H1 (cell line): ENCODE results near the gene OSBPL5. TPM values are rescaled to one million over a fixed set of nuclear protein-coding genes. Genes with fewer than 3 reads are reported as not detected.

Experiments used
- CTCF ChIA-PET: fragments of 300-600 bp; sonication (Branson Sonifier 250); formaldehyde crosslinking; loops from one replicate; lab custom pipeline; 2021; ENCODE audit not compliant: partially characterized antibody; lab: Charles Lee
- POLR2A ChIA-PET: fragments of 300-600 bp; sonication (Branson Sonifier 250); formaldehyde crosslinking; loops from one replicate; lab custom pipeline; 2021; ENCODE audit warnings: inconsistent platforms; ENCODE audit not compliant: partially characterized antibody; lab: Charles Lee
- DNase-seq, 2 experiments: peaks; one replicate each; pipeline versions ENCODE4 v3.0.0 to v3.0.0-alpha.2; 2010 to 2022; ENCODE audit warnings: low spot score in 2 of 2, low read depth in 1 of 2, mixed read lengths in 1 of 2
- FAIRE-seq: peaks from 2 replicates; lab custom pipeline; 2011; peaks lifted over from hg19 to GRCh38; lab: Jason Lieb, UNC
- H2AFZ ChIP-seq: 2 replicates; pipeline ENCODE4 v1.8.1; 2012; ENCODE audit warnings: low read length, inconsistent platforms
- H2AK5ac ChIP-seq: 2 replicates; pipeline ENCODE4 v1.6.1; 2013; ENCODE audit warnings: low read depth, low read length
- H2BK120ac ChIP-seq: replicated peaks from 2 replicates; pipeline ENCODE3; 2013; ENCODE audit warnings: low read depth, low read length, inconsistent platforms
- H2BK12ac ChIP-seq: 2 replicates; pipeline ENCODE4 v1.6.1; 2013; ENCODE audit warnings: low read depth, low read length
- H2BK15ac ChIP-seq: 2 replicates; pipeline ENCODE4 v1.6.1; 2013; ENCODE audit warnings: low read length
- H2BK20ac ChIP-seq: 2 replicates; pipeline ENCODE4 v1.6.1; 2013; ENCODE audit warnings: low read length
- H2BK5ac ChIP-seq: 2 replicates; pipeline ENCODE4 v1.6.1; 2013; ENCODE audit warnings: low read depth, low read length
- H3K14ac ChIP-seq: 2 replicates; pipeline ENCODE4 v1.6.1; 2013; ENCODE audit warnings: inconsistent platforms; ENCODE audit not compliant: insufficient read length
- H3K18ac ChIP-seq: 2 replicates; pipeline ENCODE4 v1.6.1; 2013; ENCODE audit warnings: low read length; ENCODE audit errors: extremely low read depth
- H3K23ac ChIP-seq: 2 replicates; pipeline ENCODE4 v1.6.1; 2013; ENCODE audit warnings: inconsistent platforms; ENCODE audit not compliant: insufficient read length
- H3K23me2 ChIP-seq: 2 replicates; pipeline ENCODE4 v1.6.1; 2013; ENCODE audit warnings: low read depth, low read length
- H3K27ac ChIP-seq: 2 replicates; pipeline ENCODE4 v1.6.1; 2011; ENCODE audit warnings: low read depth, low read length, inconsistent platforms
- H3K27me3 ChIP-seq, 4 experiments: replicated peaks in 1 of 4; 1 replicate in 1 of 4; 2 replicates in 3 of 4; pipeline versions ENCODE4 v1.6.1 to v1.8.1; 2011 to 2013; ENCODE audit warnings: low read length in 3 of 4, mild to moderate bottlenecking in 3 of 4, inconsistent platforms in 2 of 4, mixed read lengths in 2 of 4, moderate library complexity in 1 of 4; ENCODE audit not compliant: control insufficient read depth in 3 of 4, insufficient read depth in 3 of 4; ENCODE audit errors: extremely low read depth in 1 of 4
- H3K36me3 ChIP-seq, 4 experiments: 2 replicates each; pipeline versions ENCODE4 v1.6.1 to v1.8.1; 2011 to 2013; ENCODE audit warnings: mild to moderate bottlenecking in 4 of 4, low read length in 3 of 4, moderate library complexity in 2 of 4, control low read depth in 1 of 4, inconsistent platforms in 1 of 4; ENCODE audit not compliant: insufficient read depth in 4 of 4, control insufficient read depth in 2 of 4
- H3K4ac ChIP-seq: replicated peaks from 2 replicates; pipeline ENCODE3; 2013; ENCODE audit warnings: low read length, low read depth, mixed read lengths, inconsistent platforms; ENCODE audit not compliant: insufficient read length
- H3K4me1 ChIP-seq, 4 experiments: replicated peaks in 1 of 4; 1 replicate in 1 of 4; 2 replicates in 3 of 4; pipeline versions ENCODE4 v1.6.1 to v1.8.1; 2011 to 2013; ENCODE audit warnings: low read length in 3 of 4, inconsistent platforms in 2 of 4, mixed read lengths in 1 of 4; ENCODE audit not compliant: insufficient read depth in 4 of 4, control insufficient read depth in 3 of 4
- H3K4me2 ChIP-seq, 2 experiments: 2 replicates each; pipeline versions ENCODE4 v1.6.1 to v1.8.1; 2011 to 2013; ENCODE audit warnings: low read depth in 2 of 2, low read length in 2 of 2, control low read depth in 1 of 2, inconsistent platforms in 1 of 2, mild to moderate bottlenecking in 1 of 2; ENCODE audit not compliant: insufficient read depth in 1 of 2
- H3K4me3 ChIP-seq, 4 experiments: fragments of 200-600, 300-600 bp in 1 of 4; sonication (generic), shearing (Covaris generic), sonication (Bioruptor Twin) in 1 of 4; 2 replicates each; pipeline versions ENCODE4 v1.5.1 to v1.8.1; 2011 to 2016; ENCODE audit warnings: low read length in 4 of 4, low read depth in 3 of 4, control low read depth in 2 of 4, inconsistent platforms in 2 of 4, mild to moderate bottlenecking in 2 of 4, mixed read lengths in 1 of 4, moderate library complexity in 1 of 4; ENCODE audit not compliant: insufficient read depth in 2 of 4; ENCODE audit errors: extremely low read depth in 1 of 4
- H3K56ac ChIP-seq: replicated peaks from 2 replicates; pipeline ENCODE3; 2013; ENCODE audit warnings: low read depth, mild to moderate bottlenecking, mixed read lengths, low read length, inconsistent platforms; ENCODE audit not compliant: insufficient read length
- H3K79me1 ChIP-seq: 2 replicates; pipeline ENCODE4 v1.6.1; 2013; ENCODE audit warnings: low read depth, low read length, control low read depth
- H3K79me2 ChIP-seq, 2 experiments: 2 replicates each; pipeline versions ENCODE4 v1.6.1 to v1.8.1; 2012 to 2013; ENCODE audit warnings: low read length in 2 of 2, mild to moderate bottlenecking in 2 of 2, inconsistent platforms in 1 of 2; ENCODE audit not compliant: insufficient read depth in 2 of 2, control insufficient read depth in 1 of 2
- H3K9ac ChIP-seq, 4 experiments: replicated peaks in 1 of 4; 1 replicate in 1 of 4; 2 replicates in 3 of 4; pipeline versions ENCODE4 v1.6.1 to v1.8.1; 2011 to 2013; ENCODE audit warnings: low read depth in 3 of 4, low read length in 3 of 4, control low read depth in 2 of 4, mild to moderate bottlenecking in 2 of 4, moderate library complexity in 2 of 4, inconsistent platforms in 1 of 4; ENCODE audit errors: extremely low read depth in 1 of 4
- H3K9me3 ChIP-seq, 2 experiments: 2 replicates each; pipeline versions ENCODE4 v1.6.1 to v1.8.1; 2012 to 2013; ENCODE audit warnings: mild to moderate bottlenecking in 2 of 2, moderate library complexity in 2 of 2, control low read depth in 1 of 2, inconsistent platforms in 1 of 2, low read depth in 1 of 2, low read length in 1 of 2, mixed read lengths in 1 of 2; ENCODE audit not compliant: insufficient read depth in 2 of 2
- H4K20me1 ChIP-seq, 2 experiments: replicated peaks in 1 of 2; 2 replicates each; pipeline versions ENCODE3 to v1.8.1; 2011 to 2013; ENCODE audit warnings: inconsistent platforms in 2 of 2, low read length in 2 of 2, mild to moderate bottlenecking in 1 of 2; ENCODE audit not compliant: insufficient read depth in 2 of 2, control insufficient read depth in 1 of 2
- H4K5ac ChIP-seq: 2 replicates; pipeline ENCODE4 v1.6.1; 2013; ENCODE audit warnings: low read length, low read depth, mixed read lengths, inconsistent platforms; ENCODE audit not compliant: insufficient read length
- H4K8ac ChIP-seq: 2 replicates; pipeline ENCODE4 v1.8.0; 2013; ENCODE audit warnings: mild to moderate bottlenecking, moderate library complexity, low read length, inconsistent platforms; ENCODE audit not compliant: insufficient read depth; ENCODE audit errors: extremely low read depth
- H4K91ac ChIP-seq: replicated peaks from 2 replicates; pipeline ENCODE3; 2013; ENCODE audit warnings: low read length, mixed read lengths, inconsistent platforms; ENCODE audit not compliant: insufficient read length
- BCL11A ChIP-seq, 2 experiments: IDR thresholded peaks; one replicate each; pipeline ENCODE4 v1.6.1; 2011; ENCODE audit warnings: low read depth in 2 of 2, low read length in 2 of 2, mild to moderate bottlenecking in 2 of 2
- FOSL1 ChIP-seq: IDR thresholded peaks from 2 replicates; pipeline ENCODE4 v1.6.1; 2011; ENCODE audit warnings: mild to moderate bottlenecking, low read depth, low read length, moderate library complexity; ENCODE audit not compliant: insufficient read depth
- JUN ChIP-seq: IDR thresholded peaks from 2 replicates; pipeline ENCODE4 v1.6.1; 2011; ENCODE audit warnings: low read depth, mild to moderate bottlenecking, improper control_type of control experiment, low read length
- NRF1 ChIP-seq: IDR thresholded peaks from 2 replicates; pipeline ENCODE4 v1.6.1; 2011; ENCODE audit warnings: mild to moderate bottlenecking, low read depth, low read length, improper control_type of control experiment
- PHF8 ChIP-seq: fragments of 200-600 bp; sonication (generic); conservative IDR thresholded peaks from 2 replicates; pipeline ENCODE4 v1.7.1; 2012; ENCODE audit warnings: low read depth, mild to moderate bottlenecking, inconsistent platforms, low read length, moderate library complexity
- RXRA ChIP-seq: IDR thresholded peaks from 2 replicates; pipeline ENCODE4 v1.6.1; 2011; ENCODE audit warnings: low read depth, mild to moderate bottlenecking, low read length, moderate library complexity; ENCODE audit not compliant: insufficient read depth
- SAP30 ChIP-seq: fragments of 300-600 bp; sonication (generic); IDR thresholded peaks from 2 replicates; pipeline ENCODE4 v1.7.1; 2012; ENCODE audit warnings: low read length, moderate library complexity, mild to moderate bottlenecking, inconsistent platforms; ENCODE audit not compliant: insufficient read depth, insufficient replicate concordance
- SIN3A ChIP-seq, 2 experiments: IDR thresholded peaks in 1 of 2; conservative IDR thresholded peaks in 1 of 2; 2 replicates each; pipeline ENCODE4 v1.6.1; 2011 to 2012; ENCODE audit warnings: low read length in 2 of 2, improper control_type of control experiment in 1 of 2, low read depth in 1 of 2, mild to moderate bottlenecking in 1 of 2
- SIRT6 ChIP-seq: IDR thresholded peaks from one replicate; pipeline ENCODE4 v1.7.1; 2012; ENCODE audit warnings: low read length, inconsistent platforms
- SIX5 ChIP-seq: IDR thresholded peaks from 2 replicates; pipeline ENCODE4 v1.6.1; 2011; ENCODE audit warnings: mild to moderate bottlenecking, low read depth, low read length
- SUZ12 ChIP-seq: fragments of 200-600 bp; sonication (generic); IDR thresholded peaks from 2 replicates; pipeline ENCODE4 v1.6.1; 2012; ENCODE audit warnings: mild to moderate bottlenecking, inconsistent platforms, low read length, moderate library complexity, mixed read lengths
- TAF7 ChIP-seq: optimal IDR thresholded peaks from 2 replicates; pipeline ENCODE3; 2011; ENCODE audit warnings: low read depth, mild to moderate bottlenecking, inconsistent platforms, low read length, moderate library complexity, borderline replicate concordance
- TBP ChIP-seq: IDR thresholded peaks from 2 replicates; pipeline ENCODE4 v1.6.1; 2011; ENCODE audit warnings: low read depth, low read length, improper control_type of control experiment
- WGBS, 2 experiments: shearing (Covaris generic) in 1 of 2; methylation state at CpG; one replicate each; pipeline versions ENCODE4 v1.1.6 to v1.1.7; 2013 to 2015; ENCODE audit warnings: low lambda C conversion rate in 2 of 2, mixed read lengths in 2 of 2, inconsistent platforms in 1 of 2, low coverage in 1 of 2, missing lambda C conversion rate in 1 of 2; ENCODE audit not compliant: insufficient replicate concordance in 2 of 2, insufficient coverage in 1 of 2, insufficient read length in 1 of 2; ENCODE audit errors: extremely low coverage in 1 of 2, missing lambda C conversion rate in 1 of 2; 5-methylcytosine and 5-hydroxymethylcytosine counted together
- polyA plus RNA-seq, 7 experiments: library from polyadenylated mRNA; depleted of rRNA in 3 of 7; stranded (reverse) in 5 of 7; unstranded in 2 of 7; fragments of >200 nt in 5 of 7; fragments of 200-250 nt in 2 of 7; gene quantifications; 1 replicate in 5 of 7; 2 replicates in 1 of 7; 4 replicates in 1 of 7; pipeline versions ENCODE4 v1.2.1 to v1.2.3, GENCODE V29; 2011 to 2013; ENCODE audit warnings: missing spikeins in 2 of 7, mixed read lengths in 2 of 7
- total RNA-seq: library from RNA; stranded (reverse); fragmentation: NEBNext Ultra II Directional; extraction: Animal tissue kit (Norgen Biotek cat#: 25700); gene quantifications from 2 replicates; pipeline ENCODE4 v1.2.1, GENCODE V29; 2021
- TF ChIP-seq, protein P1 (sequence below): IDR thresholded peaks from 2 replicates; pipeline ENCODE4 v1.6.1; 2011; ENCODE audit warnings: low read depth, mild to moderate bottlenecking, low read length; ENCODE audit not compliant: insufficient read depth

Gene OSBPL5
- total and polyA plus RNA-seq, 2 of the 8 experiments (the other 6 are each of a cell fraction or from before 2014, with no cell fraction given), result 3.4 to 9.9 TPM

DNA sequence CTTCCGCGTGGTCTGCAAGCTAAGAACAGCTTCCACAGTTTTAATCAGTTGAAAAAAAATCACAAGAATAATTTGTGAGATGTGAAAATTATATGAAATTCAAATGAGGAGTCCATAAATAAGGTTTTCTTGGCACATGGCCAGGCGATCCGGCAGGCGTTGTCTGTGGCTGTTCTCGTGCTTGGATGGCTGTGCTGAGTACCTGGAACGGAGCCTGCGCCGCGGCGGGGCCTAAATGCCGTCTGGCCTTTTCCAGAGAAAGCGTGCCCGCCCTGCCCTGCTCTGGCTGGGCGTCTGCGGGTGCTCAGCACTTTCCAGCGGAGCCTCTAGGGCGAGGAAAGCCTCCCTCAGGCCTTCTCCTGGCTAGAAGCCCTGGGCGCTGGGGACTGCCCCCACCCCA, 41.8 kb downstream of the OSBPL5 start:
- Histone ChIP-seq H2BK15ac (no peak overlapping the region), H3K36me3 (no peaks in the 10 kb centered on the region; a peak in 1 of 8 replicates), H3K9me3 (peaks cover 0 to 6% of the 10 kb centered on the region in 2 experiments; a peak in 2 of 4 replicates), H3K4me2 (no peak overlapping the region), H3K79me2 (no peaks in the 10 kb centered on the region), H2BK20ac (no peak overlapping the region), H3K14ac (no peak overlapping the region), H4K20me1 (no peaks in the 10 kb centered on the region), H2AFZ (no peak overlapping the region), H3K56ac (no peak overlapping the region), H3K23ac (no peak overlapping the region), H4K5ac (no peak overlapping the region), H2BK12ac (no peak overlapping the region), H4K8ac (no peak overlapping the region), H3K4ac (no peak overlapping the region), H3K27ac (no peak overlapping the region; the same call in 1 of the 2 replicates), H3K4me3 (no peak overlapping the region), H3K9ac (no peak overlapping the region), H2BK5ac (no peak overlapping the region), H3K18ac (no peak overlapping the region), H2BK120ac (no peak overlapping the region), H4K91ac (no peak overlapping the region), H3K27me3 (no peaks in the 10 kb centered on the region), H2AK5ac (no peak overlapping the region), H3K4me1 (no peaks in the 10 kb centered on the region; a peak in 1 of 7 replicates), H3K79me1 (no peaks in the 10 kb centered on the region), H3K23me2 (no peaks in the 10 kb centered on the region)
- FAIRE-seq, result no peak
- ChIA-PET POLR2A (no interaction called here), CTCF (interaction anchor here (0.7 to 2.5 kb wide), 6 partner anchors 13 to 411 kb away, joined by 3 to 8 read pairs (median 3); no protein-coding TSS in a partner anchor)
- WGBS, 2 experiments, result 93% methylated on average over 19 of the region's 19 CpGs; no CpG with 5 or more reads in 1 of the 2 experiments
- no peak for DNase-seq
- TF ChIP-seq TBP (no peak), FOSL1 (no peak), PHF8 (no peak), SIRT6 (no peak), SAP30 (no peak), SUZ12 (no peak), BCL11A (IDR thresholded peaks at IDR 0.05; ENCODE audit: low read depth in 2 of 2, low read length in 2 of 2) (no peak), JUN (no peak), RXRA (no peak), SIX5 (no peak), NRF1 (no peak), SIN3A (conservative IDR thresholded peaks at IDR 0.05 in 1 of 2, IDR thresholded peaks at IDR 0.05 in 1 of 2; ENCODE audit: low read depth in 1 of 2, low read length in 2 of 2) (no peak), TAF7 (no peak)
- TF ChIP-seq, protein P1, sequence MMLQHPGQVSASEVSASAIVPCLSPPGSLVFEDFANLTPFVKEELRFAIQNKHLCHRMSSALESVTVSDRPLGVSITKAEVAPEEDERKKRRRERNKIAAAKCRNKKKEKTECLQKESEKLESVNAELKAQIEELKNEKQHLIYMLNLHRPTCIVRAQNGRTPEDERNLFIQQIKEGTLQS, result no peak
